Measurements from ENCODE around the gene CDC25A.
A peak's percentile ranks its signal among the peaks of the same experiment; 100 is the strongest.

Gene CDC25A

DNA sequence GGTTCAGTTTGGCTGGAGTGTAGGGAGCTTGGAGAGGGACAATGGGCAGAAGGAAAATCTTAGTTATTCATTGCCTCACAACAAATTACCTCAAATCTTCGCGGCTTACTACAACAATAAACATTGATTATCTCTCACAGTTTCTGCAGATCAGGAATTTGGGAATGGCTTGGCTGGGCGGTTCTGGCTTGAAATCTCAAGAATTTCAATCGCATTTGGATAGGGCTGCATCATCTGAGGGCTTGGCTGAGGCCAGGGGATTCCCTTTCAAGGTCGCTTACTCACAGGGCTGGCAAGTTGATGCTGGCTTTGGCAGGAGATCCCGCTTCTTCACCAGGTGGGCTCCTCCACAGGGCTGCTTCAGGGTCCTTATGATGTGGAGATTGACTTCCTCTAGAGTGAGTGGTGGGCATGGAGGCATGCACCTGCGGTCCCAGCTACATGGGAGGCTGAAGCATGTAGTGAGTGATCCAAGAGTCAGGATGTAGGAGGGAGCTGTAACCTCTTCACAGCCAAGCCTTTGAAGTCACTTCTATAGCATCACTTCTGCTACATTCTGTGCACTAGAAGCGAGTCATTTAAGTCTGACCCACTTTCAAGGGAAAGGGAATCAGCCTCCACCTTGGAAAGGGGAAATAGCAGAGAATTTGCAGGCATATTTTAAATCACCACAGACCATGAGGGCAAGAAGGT lies 63.1 kb downstream of the CDC25A start:
- no peak for TF ChIP-seq CTCF (IDR thresholded peaks at IDR 0.05; ENCODE audit: insufficient read depth, low read depth, low read length, missing control alignments)
- peak; percentile 74 for DNase-seq (ENCODE audit: low read depth)
- H3K4me3 ChIP-seq (ENCODE audit: low read length) = no peak overlapping the region

- DNase-seq (ENCODE audit: low read depth) = no peak
- H3K4me3 ChIP-seq (ENCODE audit: low read length) = no peak overlapping the region
- no peak for TF ChIP-seq CTCF (IDR thresholded peaks at IDR 0.05; ENCODE audit: insufficient read depth, low read depth, low read length, missing control alignments)
Measured at GRCh38 chr3:48123346-48123745, 64.9 kb downstream of the CDC25A start.

- TF ChIP-seq CTCF (IDR thresholded peaks at IDR 0.05; ENCODE audit: insufficient read depth, low read depth, low read length, missing control alignments) = no peak
- no peak overlapping the region for H3K4me3 ChIP-seq (ENCODE audit: low read length)
- no peak for DNase-seq (ENCODE audit: low read depth)
Measured at GRCh38 chr3:48122504-48122903, 65.7 kb downstream of the CDC25A start.

DNA sequence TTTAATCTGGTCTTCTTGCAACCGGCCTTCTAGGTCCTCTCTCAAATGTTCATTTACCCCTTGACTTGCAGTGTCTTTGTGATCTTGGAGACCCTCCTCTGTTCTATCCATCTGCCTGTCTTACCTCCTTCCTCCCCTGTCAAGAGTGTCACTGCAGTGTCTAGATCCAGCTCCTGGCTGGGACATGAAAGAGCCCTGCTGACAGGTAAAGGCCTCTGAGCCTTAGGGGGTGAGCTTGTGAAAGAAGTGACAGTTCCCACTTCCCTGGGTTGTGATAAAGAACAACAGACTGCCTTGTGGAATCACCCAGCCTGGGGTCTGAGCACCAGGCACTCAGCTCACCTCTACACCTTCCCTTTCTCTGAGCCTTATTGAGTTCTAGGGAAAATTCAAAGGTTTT lies 68.0 kb downstream of the CDC25A start:
- DNase-seq (ENCODE audit: low read depth) = no peak
- TF ChIP-seq CTCF (IDR thresholded peaks at IDR 0.05; ENCODE audit: insufficient read depth, low read depth, low read length, missing control alignments) = no peak
- H3K4me3 ChIP-seq (ENCODE audit: low read length) = no peak overlapping the region

DNA sequence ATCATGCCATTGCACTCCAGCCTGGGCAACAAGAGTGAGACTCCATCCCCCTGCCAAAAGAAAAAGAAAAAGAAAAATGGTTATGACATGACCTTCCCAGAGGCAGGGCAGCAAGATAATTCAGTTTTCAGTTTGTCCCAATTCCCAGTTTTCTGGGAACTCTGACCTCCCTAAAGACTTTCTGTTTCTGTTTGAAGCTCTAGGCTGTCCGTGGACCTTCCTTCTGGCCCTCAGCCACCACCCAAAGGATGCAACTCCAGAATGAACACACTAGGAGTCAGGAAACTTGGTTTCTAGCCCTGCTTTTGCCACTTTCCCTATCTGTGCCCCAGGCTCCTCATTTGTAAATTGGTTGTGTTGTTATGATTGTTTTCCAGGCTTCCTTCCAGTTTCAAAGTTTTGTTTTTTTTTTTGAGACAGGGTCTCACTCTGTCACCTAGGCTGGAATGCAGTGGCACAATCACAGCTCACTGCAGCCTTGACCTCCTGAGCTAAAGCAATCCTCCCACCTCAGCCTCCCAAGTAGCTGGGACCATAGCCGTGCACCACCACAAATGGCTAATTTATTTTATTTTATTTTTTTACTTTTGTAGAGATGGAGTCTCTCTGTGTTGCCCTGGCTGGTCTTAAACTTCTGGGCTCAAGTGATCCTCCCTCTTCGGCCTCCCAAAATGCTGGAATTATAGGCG lies 68.6 kb downstream of the CDC25A start:
- TF ChIP-seq CTCF (IDR thresholded peaks at IDR 0.05; ENCODE audit: insufficient read depth, low read depth, low read length, missing control alignments) = no peak
- H3K4me3 ChIP-seq (ENCODE audit: low read length) = no peak overlapping the region
- DNase-seq (ENCODE audit: low read depth) = no peak

DNA sequence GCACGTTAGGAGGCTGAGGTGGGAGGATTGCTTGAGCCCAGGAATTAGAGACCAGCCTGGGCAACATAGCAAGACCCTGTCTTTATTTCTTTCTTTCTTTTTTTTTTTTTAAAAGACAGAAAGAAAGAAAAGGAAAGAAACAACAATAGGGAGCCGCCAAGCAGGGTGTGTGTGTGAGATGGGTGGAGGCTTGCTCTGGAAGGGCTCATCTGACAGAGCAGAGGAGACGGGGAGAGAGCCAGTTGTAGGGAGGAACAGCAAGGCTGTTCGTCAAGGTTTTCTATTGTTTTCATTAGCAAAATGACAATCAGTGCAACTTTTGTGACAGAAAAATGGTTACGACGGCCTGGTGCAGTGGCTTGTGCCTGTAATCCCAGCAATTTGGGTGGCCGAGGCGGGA lies 69.3 kb downstream of the CDC25A start:
- no peak for DNase-seq (ENCODE audit: low read depth)
- no peak overlapping the region for H3K4me3 ChIP-seq (ENCODE audit: low read length)

More for the DNA sequence above, 69.3 kb downstream of the CDC25A start:
- TF ChIP-seq CTCF (IDR thresholded peaks at IDR 0.05; ENCODE audit: insufficient read depth, low read depth, low read length, missing control alignments) = no peak
